Measurements from ENCODE around the gene ZNF148.
"Not testable (repeated sequence)": the region's sequence is repeated elsewhere in the genome, so short reads cannot be mapped to it uniquely, and the experiment has no call there.

ZNF148 gene

GRCh38 chr3:125374996-125375941 is at the start of gene ZNF148:
Gene ZNF148 (minus strand): TSS chr3:125375325. CDS start chr3:125313640, 61,685 bp downstream.
- peak in 1 of 2 experiments; percentile 66 for DNase-seq

GRCh38 chr3:125418306-125418705 is 43.2 kb upstream of the ZNF148 start:
- no peak for DNase-seq

GRCh38 chr3:125416235-125416634 is 41.1 kb upstream of the ZNF148 start:
- DNase-seq, result no peak

GRCh38 chr3:125414669-125415068 is 39.5 kb upstream of the ZNF148 start:
- DNase-seq, result no peak

- no peak for DNase-seq
Observed at GRCh38 chr3:125410922-125411321, 35.8 kb upstream of the ZNF148 start.

GRCh38 chr3:125406070-125406469 is 30.9 kb upstream of the ZNF148 start:
- no peak for DNase-seq

- not testable (repeated sequence) for DNase-seq
Observed at GRCh38 chr3:125405515-125405914, 30.4 kb upstream of the ZNF148 start.

GRCh38 chr3:125403789-125404188 is 28.7 kb upstream of the ZNF148 start:
- DNase-seq, result no peak

GRCh38 chr3:125402639-125403038 is 27.5 kb upstream of the ZNF148 start:
- no peak for DNase-seq

GRCh38 chr3:125401402-125401801 is 26.3 kb upstream of the ZNF148 start:
- no peak for DNase-seq

- DNase-seq, result no peak
Observed at GRCh38 chr3:125398952-125399351, 23.8 kb upstream of the ZNF148 start.

GRCh38 chr3:125395091-125395490 is 20.0 kb upstream of the ZNF148 start:
- DNase-seq, result no peak

- no peak for DNase-seq
Observed at GRCh38 chr3:125394406-125394805, 19.3 kb upstream of the ZNF148 start.

GRCh38 chr3:125389282-125389681 is 14.2 kb upstream of the ZNF148 start:
- DNase-seq, result no peak

- not testable (repeated sequence) for DNase-seq
Observed at GRCh38 chr3:125388369-125388768, 13.2 kb upstream of the ZNF148 start.

GRCh38 chr3:125386811-125387210 is 11.7 kb upstream of the ZNF148 start:
- DNase-seq, result no peak

- DNase-seq, result no peak
Observed at GRCh38 chr3:125383744-125384143, 8.6 kb upstream of the ZNF148 start.

GRCh38 chr3:125382298-125382697 is 7.2 kb upstream of the ZNF148 start:
- no peak for DNase-seq

- no peak for DNase-seq
Observed at GRCh38 chr3:125381743-125382142, 6.6 kb upstream of the ZNF148 start.

GRCh38 chr3:125381314-125381713 is 6.2 kb upstream of the ZNF148 start:
- no peak for DNase-seq

- DNase-seq, result no peak
Observed at GRCh38 chr3:125379483-125379882, 4.4 kb upstream of the ZNF148 start.

- no peak for DNase-seq
Observed at GRCh38 chr3:125378762-125379161, 3.6 kb upstream of the ZNF148 start.

- no peak for DNase-seq
Observed at GRCh38 chr3:125375950-125376679, 990 bp upstream of the ZNF148 start.

- no peak for DNase-seq
Observed at GRCh38 chr3:125374501-125374995, 577 bp downstream of the ZNF148 start.
